Stimulated activated CD4-positive, alpha-beta T cell treated with anti-CD3 and anti-CD28 coated beads, Interleukin-2, amount 100 ng/mL, for 48 hours (primary cell): ENCODE data around the gene LAGE3.
A peak's percentile ranks its signal among the peaks of the same experiment; 100 is the strongest.
"Not testable (repeated sequence)": the region's sequence is repeated elsewhere in the genome, so short reads cannot be mapped to it uniquely, and the experiment has no call there.

Experiments
- DNase-seq, 2 donors: peaks; one replicate each; pipeline ENCODE4 v3.0.0-alpha.2; 2020

Gene LAGE3

DNA sequence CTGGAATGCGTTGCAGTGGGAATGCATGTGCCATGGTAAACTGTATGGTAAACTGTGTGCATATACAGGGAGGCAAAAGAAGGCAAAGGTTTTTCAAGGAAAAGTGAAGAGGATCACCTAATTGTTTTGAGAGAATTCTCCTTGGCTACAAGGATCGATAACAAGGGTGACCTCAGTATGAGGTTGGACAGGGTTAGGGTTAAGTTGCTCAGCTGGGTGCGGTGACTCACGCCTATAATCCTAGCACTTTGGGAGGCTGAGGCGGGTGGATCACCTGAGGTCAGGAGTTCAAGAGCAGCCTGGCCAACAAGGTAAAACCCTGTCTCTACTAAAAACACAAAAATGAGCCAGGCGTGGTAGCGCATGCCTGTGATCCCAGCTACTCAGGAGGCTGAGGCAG, 22.3 kb upstream of the LAGE3 start:
- DNase-seq = not testable (repeated sequence)

DNA sequence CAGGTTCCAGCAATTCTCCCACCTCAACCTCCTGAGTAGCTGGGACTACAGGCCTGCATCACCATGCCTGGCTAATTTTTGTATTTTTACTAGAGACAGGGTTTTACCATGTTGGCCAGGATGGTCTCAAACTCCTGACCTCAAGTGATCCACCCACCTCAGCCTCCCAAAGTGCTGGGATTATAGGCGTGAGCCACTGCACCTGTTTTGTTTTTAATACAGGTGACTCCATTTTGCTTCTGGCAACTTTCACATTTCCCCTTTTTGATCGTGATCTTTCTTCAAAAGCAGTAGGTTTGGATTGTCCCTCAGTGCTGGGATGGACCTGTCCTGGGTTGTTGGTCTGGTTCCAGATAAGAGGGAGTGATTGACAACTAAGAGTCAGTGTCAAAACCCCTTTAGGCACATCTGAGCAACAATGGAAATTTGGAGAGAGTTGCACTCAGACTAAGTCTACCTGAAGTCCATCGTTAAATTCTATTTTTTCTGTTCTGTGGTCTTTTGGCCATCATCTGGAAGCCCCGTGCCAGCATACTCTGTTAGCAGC, 17.6 kb upstream of the LAGE3 start:
- not testable (repeated sequence) for DNase-seq

DNA sequence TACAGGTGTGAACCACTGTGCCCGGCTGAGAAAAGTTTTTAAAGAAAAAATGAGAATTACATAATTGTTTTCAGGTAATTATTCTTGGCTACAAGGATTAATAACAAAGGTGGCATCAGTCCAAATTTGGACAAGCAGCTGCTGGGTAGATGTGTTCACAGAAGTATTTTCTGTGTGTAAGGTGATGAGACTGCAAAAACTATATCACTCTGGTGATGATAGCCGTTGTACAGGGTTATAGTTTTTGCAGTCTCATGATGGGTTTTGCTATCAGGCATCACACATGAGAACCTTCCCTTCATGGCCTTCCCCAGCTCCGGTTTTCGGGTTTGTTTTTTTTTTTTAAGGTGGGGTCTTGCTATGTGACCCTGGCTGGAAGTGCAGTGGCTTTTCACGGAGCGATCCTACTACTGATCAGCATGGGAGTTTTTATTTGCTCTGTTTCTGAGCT, 16.4 kb upstream of the LAGE3 start:
- DNase-seq = no peak

DNA sequence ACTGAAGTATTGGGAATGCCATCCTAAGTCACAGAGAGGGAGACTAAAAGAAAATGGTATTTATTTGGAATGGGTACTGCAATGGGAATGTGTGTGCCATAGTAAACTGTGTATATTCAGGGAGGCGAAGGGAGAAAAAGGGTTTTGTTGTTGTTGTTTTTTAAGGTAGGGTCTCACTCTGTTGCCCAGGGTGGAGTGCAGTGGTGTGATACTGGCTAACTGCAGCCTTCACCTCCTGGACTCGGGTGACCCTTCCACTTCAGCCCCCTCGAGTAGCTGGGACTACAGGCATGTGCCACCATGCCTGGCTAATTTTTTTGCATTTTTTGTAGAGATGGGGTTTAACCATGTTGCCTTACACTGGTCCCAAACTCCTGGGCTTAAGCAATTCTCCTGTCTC, 15.6 kb upstream of the LAGE3 start:
- no peak for DNase-seq

DNA sequence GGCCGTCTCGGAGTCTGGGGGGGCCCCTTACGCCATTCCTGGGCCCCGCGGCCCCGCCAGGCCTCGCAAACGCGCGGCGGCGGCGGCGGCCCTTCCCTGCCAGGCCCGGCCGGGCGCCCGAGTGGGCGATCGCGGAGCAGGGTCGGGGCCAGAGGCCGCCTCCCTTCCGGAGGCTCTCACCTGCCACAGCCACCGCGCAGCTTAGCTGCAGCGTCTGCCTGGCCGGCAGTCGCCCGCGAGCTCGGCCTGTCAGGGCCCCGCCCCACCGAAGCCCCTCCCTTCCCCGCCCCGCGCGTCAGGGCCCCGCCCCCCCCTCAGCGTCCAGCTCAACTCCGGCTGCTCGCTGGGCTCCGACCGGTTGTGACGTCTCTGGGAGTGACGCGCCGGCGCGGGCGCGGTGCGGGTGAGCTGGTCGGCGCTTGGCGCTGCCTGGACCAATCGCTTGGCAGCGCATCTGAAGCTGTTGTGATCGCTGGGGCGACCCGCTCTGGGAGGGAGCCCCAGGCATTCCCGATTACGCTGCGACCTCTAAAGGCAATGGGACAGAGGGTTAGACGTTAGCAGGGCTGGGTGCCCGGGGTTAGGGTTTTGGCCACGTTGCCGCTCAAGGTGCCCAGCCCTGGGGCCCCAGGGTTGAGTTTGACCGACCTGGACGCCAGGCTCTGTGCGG, 11.5 kb upstream of the LAGE3 start, which contains the start of gene SLC10A3:
SLC10A3 (minus strand) TSS at position 216 of the 670 bp plus-strand sequence. CDS start 1,689 bp downstream, outside the sequence.
- DNase-seq = peak; percentile 78 to 82

DNA sequence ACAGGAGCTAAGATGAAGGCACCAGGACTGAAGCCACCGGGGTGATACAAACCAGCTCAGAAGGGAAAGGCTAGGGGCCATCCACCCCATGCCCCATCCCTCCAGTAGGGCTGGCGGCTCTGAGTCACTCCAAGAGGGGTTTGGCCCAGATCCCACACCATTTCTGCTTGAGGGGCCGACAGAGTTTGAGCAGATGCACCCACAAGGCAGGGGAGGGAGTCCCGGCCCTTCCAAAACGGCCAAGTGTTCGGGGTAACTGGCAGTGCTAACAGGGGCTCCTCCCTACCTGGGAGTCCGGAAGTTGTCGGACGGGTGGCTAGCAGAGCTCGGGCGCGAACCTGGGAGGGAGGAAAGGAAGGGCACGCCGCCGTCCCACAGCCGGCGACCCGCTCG, 10.9 kb upstream of the LAGE3 start:
- DNase-seq = peak in 1 of 2 donors; percentile 7

DNA sequence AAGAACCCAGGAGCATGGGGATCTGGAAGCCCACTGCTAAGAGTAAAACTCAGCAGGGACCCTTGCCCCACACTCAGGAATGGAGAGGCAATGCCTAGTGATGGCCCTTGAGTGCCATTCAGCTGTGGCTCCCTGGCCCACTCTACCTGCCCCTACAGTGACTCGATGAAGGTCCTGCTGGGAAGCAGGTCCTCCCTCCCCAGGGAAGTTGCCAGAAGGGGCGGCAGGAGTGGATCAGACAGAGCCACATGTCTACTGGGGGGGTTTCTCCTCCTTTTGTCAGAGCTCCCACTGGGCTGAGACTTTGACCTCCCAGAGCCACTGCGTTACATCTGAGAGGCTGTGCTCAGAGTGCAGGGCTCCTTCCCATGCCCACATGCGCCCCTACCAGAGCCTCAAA, 10.1 kb upstream of the LAGE3 start:
- DNase-seq = no peak

DNA sequence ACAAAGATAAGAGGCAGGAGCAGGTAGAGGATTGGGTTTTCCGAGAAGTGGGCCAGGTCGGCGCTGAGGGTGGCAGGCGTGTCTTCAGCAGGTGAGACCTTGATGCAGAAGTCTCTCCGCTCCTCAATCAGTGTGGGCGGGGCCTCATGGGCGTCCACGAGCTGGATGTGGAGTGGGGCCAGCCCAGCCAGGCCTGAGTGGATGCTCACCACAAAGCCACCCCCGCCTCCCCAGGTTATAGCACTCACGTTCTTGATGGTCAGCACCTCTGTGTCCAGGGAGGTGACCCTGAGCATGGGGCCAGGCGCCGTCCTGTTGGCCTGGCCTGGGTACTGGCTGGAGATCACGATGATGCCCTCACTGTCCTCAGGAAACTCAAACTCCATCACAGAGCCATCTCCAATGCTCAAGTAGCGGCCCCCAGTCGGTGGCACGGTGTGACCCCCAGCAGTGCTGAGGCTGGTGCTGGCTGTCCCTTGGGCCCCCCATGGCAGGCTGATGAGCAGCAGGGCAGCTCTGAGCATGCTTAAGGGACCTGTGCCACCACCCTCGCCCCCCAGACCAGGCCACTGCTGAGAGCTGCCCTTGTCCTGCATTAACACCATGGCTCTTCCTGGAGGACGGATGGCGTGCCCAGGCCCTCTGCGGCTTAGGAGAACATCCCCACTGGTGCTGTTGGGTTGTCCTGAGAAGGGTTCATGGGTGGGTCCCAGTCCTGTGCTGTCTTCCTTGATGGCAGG, 9.4 kb upstream of the LAGE3 start:
- no peak for DNase-seq

DNA sequence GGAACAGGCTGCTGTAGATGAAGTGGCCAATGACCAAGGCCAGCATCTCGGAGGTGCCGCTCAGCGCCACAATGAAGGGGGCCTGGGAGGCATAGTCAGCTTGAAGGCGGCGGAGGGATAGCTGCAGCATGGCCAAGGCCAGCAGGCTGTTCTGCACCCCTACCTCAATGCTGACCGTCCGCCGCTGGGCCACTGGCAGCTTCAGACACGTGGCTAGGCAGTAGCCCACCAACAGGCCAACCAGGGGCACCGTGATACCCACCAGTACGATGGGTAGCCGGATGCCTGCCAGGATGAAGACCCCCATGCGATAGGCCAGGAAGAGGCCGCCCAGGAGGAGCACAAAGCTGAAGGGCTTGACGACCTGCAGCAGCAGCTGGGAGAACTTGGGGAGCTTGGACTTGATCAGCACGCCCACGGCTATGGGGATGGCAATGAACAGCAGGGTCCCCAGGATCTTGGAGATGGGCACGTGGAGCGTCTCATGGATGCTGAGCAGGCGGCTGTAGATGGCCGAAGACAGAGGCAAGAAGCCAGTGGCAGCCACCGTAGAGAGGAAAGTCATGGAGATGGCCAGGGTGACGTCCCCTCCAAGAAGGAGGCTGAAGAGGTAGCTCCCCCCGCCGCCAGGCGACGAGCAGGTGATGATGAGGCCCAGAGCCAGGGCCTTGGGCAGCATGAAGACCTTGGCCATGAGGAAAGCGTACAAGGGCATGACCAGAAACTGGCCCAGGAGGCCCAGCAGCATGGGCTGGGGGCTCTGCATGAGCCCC, 8.6 kb upstream of the LAGE3 start:
- DNase-seq = no peak

DNA sequence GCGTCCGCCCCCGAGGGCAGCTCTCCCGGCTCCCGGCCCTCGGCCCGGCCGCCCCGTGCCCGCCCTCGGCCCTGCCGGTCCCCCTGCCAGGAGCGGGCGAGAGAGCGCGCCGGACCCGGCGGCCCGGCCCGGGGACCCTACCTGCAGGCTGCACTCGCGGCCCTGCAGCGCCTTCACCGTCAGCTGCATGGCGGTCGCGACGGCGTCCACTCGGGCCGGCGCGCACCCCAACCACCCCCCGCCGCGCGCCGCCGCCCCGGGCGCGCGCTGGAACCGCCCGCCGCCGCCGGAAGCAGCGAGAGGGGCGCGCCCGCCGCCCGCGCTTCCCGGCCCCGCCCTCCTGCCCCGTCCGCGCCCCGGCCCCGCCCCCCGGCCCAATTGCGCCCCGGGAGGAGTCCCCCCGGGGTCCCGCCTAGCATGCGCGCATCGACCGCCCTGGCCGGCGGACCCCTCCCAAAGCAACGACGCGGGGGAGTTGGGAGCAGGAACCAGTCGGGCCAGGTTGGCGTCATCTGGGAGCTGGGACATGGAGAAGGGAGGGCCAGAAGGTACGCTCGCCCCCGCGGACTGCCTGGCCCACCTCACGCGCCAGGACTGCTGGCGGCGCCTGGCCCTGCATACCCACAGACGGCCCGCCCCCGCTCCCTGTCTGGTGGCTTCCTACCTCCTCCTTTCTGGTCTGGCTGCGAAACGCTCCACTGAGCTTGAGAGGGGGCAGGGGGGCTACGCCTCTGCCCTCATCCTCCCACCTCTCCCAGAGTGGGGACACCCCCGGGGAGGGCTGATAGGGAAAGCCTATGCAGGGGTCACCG, 7.5 kb upstream of the LAGE3 start, which contains the start of gene UBL4A:
UBL4A (minus strand) TSS at position 220 of the 812 bp plus-strand sequence; CDS start at position 189, 31 bp downstream.
- peak; percentile 36 to 47 for DNase-seq

DNA sequence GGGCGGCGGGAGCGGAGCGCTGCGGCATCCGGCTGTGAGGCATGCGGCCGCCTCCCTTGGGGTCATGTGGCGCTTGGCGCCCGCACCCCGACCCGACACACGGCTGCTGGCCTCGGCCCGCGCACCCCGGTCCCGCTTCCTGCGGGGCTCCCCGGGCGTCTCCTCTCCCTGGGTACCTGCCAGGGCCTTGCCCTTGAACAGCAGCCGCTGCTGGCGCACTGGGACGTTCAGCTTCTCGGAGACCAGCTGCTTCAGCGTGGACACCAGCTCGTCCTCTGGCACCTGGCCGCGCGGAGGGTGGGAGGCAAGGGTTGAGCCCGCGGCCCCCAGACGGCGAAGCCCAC, 6.9 kb upstream of the LAGE3 start:
- DNase-seq = peak; percentile 6 to 30

DNA sequence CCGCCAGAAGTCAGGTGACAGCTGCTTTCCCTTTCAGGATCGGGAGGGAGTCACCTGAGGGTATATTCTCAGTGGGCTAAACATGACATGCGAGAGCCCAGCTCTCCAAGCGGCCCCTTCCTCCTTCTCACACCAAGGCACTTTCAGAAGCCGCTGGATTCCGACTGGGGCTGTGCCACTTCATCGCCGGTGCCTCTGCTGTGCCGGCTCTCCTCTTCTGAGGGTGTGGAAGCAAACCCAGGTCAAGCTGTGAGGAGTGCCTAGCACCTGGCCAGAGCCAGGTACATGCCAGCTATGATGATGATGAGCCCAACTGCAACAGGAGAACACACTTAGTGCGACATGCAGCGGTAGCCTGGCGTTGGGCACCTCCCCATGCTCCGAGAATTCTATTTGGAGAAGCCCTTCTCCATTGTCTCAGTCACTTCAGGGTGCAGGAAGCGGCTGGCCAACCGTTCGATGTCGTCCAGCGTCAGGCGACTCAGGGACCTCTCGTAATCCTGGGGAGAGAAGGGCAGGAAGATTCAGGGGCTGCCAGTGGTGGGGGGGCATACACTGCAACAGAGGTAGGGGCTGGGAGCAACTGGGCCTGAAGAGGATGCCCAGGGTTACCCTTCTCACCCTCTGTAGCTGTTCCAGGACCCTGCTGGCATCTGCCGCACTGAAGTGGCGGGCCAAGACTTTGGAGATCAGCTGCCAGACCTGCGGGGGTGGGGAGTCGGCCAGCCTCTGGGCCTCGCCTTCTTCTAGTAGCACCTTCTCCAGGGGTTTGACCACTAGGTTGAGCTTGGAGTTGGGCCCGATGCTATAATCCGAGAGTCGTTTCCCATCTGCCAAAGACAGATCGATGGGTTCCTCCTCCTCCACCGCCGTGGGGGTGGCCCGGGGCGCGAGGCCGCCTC, 6.3 kb upstream of the LAGE3 start:
- DNase-seq = no peak

DNA sequence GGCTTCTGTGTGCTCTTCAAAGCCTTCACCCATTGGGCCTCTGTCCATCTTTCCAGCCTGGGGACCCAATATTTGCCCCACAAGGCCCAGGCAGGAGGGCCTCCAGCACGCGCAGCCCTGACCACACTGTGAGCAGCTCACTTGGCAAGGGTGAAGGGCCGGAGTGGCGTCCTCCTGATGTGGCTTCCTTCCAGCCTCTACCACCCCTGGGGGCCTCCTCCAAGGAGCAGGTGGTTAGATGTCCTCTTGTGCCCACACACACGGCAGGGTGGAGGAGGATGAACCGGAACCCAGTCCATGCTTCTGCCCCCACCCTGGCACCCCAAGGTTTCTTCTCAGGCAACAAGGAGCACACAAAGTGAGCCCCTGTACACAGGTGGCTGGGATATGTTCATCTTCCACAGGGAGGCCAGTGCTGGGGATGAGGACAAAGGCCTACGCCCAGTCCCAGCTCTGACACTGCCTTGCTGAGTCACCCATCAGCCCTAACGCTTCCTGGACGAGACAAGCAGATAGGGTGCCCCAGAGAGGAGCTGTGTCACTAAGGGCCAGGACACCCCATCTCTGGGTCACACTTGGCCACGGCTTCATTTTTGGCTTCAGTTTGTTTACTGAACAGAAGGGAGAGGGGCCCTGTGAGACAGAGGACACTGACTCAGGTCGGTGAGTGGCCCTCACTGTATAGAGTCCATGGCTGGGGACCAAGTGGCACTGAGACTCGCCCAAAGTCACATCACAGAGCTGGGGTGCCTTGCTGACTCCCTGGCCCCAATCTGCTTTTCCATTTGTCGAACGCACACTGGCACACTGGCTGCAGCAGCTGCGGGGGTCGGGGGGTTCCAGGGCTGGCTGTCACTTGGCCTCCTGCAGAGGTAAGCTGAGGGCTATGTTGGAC, 5.4 kb upstream of the LAGE3 start:
- DNase-seq = no peak

DNA sequence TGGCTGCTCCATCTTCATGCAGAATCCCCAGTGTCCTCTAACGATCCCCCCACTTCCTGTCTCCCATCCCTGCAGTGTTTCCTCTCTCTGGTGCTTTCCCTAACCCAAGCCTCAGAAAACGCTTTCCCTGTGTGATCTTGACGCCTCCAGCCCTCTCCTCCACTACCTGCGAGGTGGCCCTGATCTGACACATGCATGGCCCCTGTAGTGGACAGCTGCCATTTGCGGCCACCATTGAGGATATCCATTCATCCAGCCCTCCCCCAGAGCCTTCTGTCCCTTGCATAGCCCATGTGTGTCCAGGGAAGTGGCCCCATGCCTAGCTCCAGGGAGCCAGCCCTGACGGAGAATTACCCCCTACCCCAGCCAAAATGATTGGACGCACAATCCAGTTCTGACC, 4.2 kb upstream of the LAGE3 start:
- no peak for DNase-seq

DNA sequence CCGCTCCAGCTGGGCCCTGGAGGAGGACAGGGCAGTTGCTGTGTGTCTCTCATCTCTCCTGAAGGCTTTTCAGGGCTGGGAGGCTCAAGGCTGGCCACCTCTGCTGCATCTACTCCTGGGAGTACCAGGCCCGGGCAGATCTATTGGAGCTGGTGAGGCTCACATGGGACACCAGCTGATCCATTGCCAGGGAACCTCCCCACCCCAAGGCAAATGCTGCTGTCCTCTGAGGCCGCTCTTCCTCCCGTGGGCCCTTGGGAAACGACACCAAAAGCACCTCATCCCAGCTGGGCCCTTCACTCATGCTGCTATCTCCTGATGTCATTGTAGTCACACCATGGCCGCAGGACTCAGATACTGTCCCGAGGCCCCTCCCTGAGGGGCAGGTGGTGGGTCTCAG, 3.7 kb upstream of the LAGE3 start:
- no peak for DNase-seq

DNA sequence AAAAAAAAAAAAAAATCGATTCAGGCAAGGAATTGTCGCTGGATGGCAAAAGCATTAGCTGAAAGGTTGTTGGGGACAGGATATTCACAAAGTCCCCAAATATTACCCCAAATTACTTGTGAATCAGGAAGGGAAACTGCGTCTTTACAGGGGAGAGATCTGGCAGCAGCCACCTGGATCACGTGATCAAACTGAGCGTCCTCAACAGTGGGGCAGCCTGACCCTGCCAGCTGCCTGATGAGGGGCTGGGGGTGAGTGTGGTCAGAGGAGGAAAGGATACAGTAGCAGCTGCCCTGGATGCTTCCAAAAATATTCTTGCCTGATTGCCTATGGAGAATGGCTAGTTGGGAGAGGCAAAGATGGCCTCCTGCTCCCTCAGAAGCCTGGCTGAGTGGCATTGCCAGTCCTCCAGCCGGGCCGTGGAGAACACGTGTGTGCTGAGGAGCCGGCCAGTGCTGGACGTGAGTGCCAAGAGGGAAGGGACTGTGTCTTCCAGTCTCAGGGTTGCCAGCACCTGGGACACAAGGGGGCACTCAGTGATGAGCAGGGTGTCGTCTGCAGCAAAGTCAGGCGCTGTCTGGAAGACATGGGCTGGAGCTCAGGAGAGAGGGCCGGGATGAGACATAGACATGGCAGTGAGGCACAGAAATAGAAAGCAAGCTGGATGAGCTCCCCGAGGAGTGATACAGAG, 3.0 kb upstream of the LAGE3 start:
- no peak for DNase-seq

DNA sequence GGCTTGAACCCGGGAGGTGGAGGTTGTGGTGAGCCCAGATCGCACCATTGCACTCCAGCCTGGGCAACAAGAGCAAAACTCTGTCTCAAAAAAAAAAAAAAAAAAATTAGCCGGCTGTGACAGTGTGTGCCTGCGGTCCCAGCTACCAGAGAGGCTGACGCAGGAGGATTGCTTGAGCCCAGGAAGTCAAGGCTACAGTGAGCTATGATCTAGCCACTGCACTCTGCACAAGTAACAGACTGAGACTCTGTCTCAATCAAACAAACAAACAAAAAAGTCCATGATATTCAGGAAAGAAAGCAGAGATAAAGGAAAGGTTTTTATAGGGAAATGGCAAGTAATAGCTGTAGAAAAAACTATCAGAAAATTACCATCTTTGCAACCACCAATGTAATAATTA, 2.1 kb upstream of the LAGE3 start:
- DNase-seq = no peak

DNA sequence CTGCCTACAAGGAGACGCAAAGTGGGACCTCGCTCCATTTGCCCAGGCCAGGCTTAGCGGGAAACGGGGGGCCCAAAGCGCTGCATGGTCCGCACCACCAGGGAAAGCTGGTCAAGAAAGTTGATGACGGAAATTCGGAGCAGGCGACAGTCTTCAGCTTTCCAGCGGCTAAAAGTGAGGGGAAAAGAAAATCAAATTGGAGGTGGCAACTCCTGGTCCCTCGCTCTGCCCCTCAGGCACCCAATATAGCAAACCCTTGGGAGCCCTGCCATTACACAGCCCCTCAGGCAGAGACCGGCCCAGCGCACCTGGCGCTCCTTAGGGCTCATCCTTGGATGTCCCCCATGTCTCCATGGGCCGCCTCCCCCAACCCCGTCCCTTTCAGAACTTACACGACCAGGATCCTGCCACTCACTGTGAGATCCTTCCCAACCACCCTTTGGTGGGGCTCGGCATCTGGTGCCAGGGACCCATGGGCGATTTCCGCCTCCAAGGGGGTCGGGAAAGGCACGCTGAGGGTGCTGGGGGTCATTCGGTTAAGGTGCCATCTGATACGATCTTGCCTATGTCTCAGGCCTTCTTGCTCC, 1.1 kb downstream of the LAGE3 start:
- no peak for DNase-seq

DNA sequence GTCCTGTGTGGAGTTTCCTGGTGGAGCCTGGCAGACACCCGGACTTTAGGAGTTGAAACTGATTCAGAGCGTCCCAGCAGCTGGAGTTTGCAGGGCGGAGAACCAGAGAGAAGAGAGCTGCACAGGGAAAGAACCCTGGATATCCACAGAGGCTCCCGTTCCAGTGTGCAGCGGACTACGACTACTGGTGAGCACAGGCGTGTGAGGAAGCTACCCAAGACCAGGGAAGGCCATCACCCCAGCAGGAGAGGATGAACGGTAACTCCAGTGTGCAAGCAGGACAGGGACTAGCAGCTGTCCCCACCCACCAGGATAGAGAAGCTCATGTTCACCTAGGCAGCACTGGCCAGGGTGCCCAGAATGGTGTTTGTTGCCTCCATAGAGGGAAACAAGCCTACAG, 2.3 kb downstream of the LAGE3 start:
- DNase-seq = no peak
